ENCODE measurements around the gene ALLC. TPM values are rescaled to one million over a fixed set of nuclear protein-coding genes. Genes with fewer than 3 reads are reported as not detected.

Gene ALLC
- polyA plus RNA-seq, 2 of the 4 experiments (the other 2 are of a cell fraction), result not detected

DNA sequence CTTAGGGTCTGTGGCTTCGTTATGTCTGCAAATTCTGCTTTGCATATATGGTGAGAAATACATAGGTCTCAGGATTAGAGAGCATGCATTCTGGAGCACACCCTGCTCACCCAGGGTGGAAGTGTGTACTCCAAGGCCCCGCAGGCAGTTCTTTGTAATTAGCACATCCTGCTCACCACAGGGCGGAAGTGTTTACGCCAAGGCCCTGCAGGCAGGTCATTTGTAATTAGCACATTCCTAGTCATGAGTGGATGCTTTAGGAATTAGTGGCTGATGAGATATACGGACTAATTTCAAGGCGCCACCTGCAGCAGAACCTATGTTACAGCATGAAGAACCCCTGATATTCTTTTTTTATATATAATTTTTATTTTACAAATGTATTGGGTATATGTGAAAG lies 4.2 kb downstream of the ALLC start:
- TF ChIP-seq, protein P1, sequence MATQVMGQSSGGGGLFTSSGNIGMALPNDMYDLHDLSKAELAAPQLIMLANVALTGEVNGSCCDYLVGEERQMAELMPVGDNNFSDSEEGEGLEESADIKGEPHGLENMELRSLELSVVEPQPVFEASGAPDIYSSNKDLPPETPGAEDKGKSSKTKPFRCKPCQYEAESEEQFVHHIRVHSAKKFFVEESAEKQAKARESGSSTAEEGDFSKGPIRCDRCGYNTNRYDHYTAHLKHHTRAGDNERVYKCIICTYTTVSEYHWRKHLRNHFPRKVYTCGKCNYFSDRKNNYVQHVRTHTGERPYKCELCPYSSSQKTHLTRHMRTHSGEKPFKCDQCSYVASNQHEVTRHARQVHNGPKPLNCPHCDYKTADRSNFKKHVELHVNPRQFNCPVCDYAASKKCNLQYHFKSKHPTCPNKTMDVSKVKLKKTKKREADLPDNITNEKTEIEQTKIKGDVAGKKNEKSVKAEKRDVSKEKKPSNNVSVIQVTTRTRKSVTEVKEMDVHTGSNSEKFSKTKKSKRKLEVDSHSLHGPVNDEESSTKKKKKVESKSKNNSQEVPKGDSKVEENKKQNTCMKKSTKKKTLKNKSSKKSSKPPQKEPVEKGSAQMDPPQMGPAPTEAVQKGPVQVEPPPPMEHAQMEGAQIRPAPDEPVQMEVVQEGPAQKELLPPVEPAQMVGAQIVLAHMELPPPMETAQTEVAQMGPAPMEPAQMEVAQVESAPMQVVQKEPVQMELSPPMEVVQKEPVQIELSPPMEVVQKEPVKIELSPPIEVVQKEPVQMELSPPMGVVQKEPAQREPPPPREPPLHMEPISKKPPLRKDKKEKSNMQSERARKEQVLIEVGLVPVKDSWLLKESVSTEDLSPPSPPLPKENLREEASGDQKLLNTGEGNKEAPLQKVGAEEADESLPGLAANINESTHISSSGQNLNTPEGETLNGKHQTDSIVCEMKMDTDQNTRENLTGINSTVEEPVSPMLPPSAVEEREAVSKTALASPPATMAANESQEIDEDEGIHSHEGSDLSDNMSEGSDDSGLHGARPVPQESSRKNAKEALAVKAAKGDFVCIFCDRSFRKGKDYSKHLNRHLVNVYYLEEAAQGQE (IDR thresholded peaks at IDR 0.05), result no peak
- TF ChIP-seq, protein P2, sequence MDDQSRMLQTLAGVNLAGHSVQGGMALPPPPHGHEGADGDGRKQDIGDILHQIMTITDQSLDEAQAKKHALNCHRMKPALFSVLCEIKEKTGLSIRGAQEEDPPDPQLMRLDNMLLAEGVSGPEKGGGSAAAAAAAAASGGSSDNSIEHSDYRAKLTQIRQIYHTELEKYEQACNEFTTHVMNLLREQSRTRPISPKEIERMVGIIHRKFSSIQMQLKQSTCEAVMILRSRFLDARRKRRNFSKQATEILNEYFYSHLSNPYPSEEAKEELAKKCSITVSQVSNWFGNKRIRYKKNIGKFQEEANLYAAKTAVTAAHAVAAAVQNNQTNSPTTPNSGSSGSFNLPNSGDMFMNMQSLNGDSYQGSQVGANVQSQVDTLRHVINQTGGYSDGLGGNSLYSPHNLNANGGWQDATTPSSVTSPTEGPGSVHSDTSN (IDR thresholded peaks at IDR 0.05), result no peak
- TF ChIP-seq NPAS2 (CRISPR knock-in tag; IDR thresholded peaks at IDR 0.05; ENCODE audit: borderline replicate concordance) (no peak), NR3C1 (IDR thresholded peaks at IDR 0.05) (no peak), ZC3H11A (IDR thresholded peaks at IDR 0.05) (no peak)
- TF ChIP-seq, protein P3, sequence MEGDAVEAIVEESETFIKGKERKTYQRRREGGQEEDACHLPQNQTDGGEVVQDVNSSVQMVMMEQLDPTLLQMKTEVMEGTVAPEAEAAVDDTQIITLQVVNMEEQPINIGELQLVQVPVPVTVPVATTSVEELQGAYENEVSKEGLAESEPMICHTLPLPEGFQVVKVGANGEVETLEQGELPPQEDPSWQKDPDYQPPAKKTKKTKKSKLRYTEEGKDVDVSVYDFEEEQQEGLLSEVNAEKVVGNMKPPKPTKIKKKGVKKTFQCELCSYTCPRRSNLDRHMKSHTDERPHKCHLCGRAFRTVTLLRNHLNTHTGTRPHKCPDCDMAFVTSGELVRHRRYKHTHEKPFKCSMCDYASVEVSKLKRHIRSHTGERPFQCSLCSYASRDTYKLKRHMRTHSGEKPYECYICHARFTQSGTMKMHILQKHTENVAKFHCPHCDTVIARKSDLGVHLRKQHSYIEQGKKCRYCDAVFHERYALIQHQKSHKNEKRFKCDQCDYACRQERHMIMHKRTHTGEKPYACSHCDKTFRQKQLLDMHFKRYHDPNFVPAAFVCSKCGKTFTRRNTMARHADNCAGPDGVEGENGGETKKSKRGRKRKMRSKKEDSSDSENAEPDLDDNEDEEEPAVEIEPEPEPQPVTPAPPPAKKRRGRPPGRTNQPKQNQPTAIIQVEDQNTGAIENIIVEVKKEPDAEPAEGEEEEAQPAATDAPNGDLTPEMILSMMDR (IDR thresholded peaks at IDR 0.05), result 0 out of 3 replicates have a peak, but pooled peaks have one; percentile 9
- Histone ChIP-seq H3K9me3 (no peaks in the 10 kb centered on the region), H3K4me1 (peaks cover 8% of the 10 kb centered on the region; the same call in 2 of the 3 replicates), H3K27ac (no peak overlapping the region), H3K4me2 (no peak overlapping the region), H3K4me3 (no peak overlapping the region)
- ChIA-PET CTCF (interaction anchor here (1.1 to 1.9 kb wide), 2 partner anchors 10 to 12 kb away, joined by 5 to 11 read pairs; no protein-coding TSS in a partner anchor), POLR2A (no interaction called here)
- WGBS (ENCODE audit: missing lambda C conversion rate), result 74% methylated on average over 6 of the region's 6 CpGs
- no peak for DNase-seq (ENCODE audit: low read depth in 1 of 2, low spot score in 1 of 2)
- FAIRE-seq, result no peak
- ATAC-seq, result no peak

DNA sequence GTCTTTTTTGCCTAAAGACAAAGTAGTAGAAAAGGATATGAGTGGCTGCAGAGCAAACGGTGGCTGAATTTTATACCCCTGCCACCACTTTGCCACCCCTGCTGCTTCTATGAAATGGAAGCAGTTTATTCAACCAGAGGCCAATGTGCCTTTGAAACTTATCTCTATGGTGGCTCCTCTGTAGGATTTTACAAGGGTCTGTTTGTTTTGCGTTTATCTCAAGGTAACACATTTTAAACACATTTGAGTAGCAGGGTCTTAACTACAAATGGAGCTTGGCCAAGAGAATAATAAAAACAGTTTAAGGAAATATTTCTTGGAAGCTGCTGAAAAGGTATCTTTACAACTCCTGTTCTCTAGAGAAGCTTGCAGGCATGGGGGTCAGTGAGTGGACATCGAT lies 6.1 kb downstream of the ALLC start:
- Histone ChIP-seq H3K4me2 (no peak overlapping the region), H3K4me1 (peaks cover 8% of the 10 kb centered on the region; the same call in 2 of the 3 replicates), H3K27ac (no peak overlapping the region), H3K4me3 (no peak overlapping the region), H3K9me3 (no peaks in the 10 kb centered on the region)
- 24% methylated on average over 3 of the region's 3 CpGs for WGBS (ENCODE audit: missing lambda C conversion rate)
- ChIA-PET POLR2A (no interaction called here), CTCF (interaction anchor here (1.6 kb wide), 1 partner anchor 13 kb away, joined by 6 read pairs; no protein-coding TSS in a partner anchor)
- TF ChIP-seq NFE2L2 (conservative IDR thresholded peaks at IDR 0.05; ENCODE audit: low read length) (no peak), NR3C1 (IDR thresholded peaks at IDR 0.05) (no peak), HDAC2 (IDR thresholded peaks at IDR 0.05) (no peak), RCOR1 (IDR thresholded peaks at IDR 0.05; ENCODE audit: low read depth, low read length) (no peak), TP53 (CRISPR knock-in tag; IDR thresholded peaks at IDR 0.05) (no peak), CHD4 (IDR thresholded peaks at IDR 0.05; ENCODE audit: borderline replicate concordance) (no peak), POLR2A (IDR thresholded peaks at IDR 0.05; ENCODE audit: low read length) (no peak), EP300 (IDR thresholded peaks at IDR 0.05) (no peak), KDM1A (IDR thresholded peaks at IDR 0.05; ENCODE audit: low read depth) (no peak), MAFK (IDR thresholded peaks at IDR 0.05; ENCODE audit: partially characterized antibody) (no peak), ZFP36 (IDR thresholded peaks at IDR 0.05; ENCODE audit: borderline replicate concordance, partially characterized antibody) (no peak), HOXA7 (CRISPR knock-in tag; IDR thresholded peaks at IDR 0.05) (no peak), BHLHE40 (IDR thresholded peaks at IDR 0.05; ENCODE audit: low read depth, low read length) (no peak), MAZ (IDR thresholded peaks at IDR 0.05; ENCODE audit: borderline replicate concordance, low read depth, low read length) (no peak), FOSL2 (IDR thresholded peaks at IDR 0.05) (no peak), FOSL2 (CRISPR knock-in tag; IDR thresholded peaks at IDR 0.05) (no peak), JUN (IDR thresholded peaks at IDR 0.05) (no peak), RFX5 (IDR thresholded peaks at IDR 0.05) (no peak), HEYL (CRISPR knock-in tag; IDR thresholded peaks at IDR 0.05) (no peak)
- TF ChIP-seq, protein P3 (IDR thresholded peaks at IDR 0.05), result no peak
- TF ChIP-seq, protein P4, sequence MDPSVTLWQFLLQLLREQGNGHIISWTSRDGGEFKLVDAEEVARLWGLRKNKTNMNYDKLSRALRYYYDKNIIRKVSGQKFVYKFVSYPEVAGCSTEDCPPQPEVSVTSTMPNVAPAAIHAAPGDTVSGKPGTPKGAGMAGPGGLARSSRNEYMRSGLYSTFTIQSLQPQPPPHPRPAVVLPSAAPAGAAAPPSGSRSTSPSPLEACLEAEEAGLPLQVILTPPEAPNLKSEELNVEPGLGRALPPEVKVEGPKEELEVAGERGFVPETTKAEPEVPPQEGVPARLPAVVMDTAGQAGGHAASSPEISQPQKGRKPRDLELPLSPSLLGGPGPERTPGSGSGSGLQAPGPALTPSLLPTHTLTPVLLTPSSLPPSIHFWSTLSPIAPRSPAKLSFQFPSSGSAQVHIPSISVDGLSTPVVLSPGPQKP (IDR thresholded peaks at IDR 0.05; ENCODE audit: low read depth, low read length), result no peak
- ATAC-seq (no peak), DNase-seq (ENCODE audit: low read depth in 1 of 2, low spot score in 1 of 2) (no peak), FAIRE-seq (no peak)

Measured in A549 (cell line).